Upper lobe of left lung (tissue), 6 donors: Measurements from ENCODE around the gene CEP170B. TPM values are rescaled to one million over a fixed set of nuclear protein-coding genes. Genes with fewer than 3 reads are reported as not detected.

Experiments used
- ATAC-seq, 2 donors: fragments of 200-7000 bp; cut with Tn5 transposase; one replicate each; pipeline ENCODE4 v1.9.1; 2022; ENCODE audit warnings: mild to moderate bottlenecking in 2 of 2, moderate library complexity in 2 of 2; ENCODE audit not compliant: low FRiP score in 2 of 2
- DNase-seq, 2 donors: peaks; one replicate each; pipeline ENCODE4 v3.0.0-alpha.2; 2019 to 2020
- H3K27ac ChIP-seq, 4 donors: fragments of 200-600 bp; sonication (generic); one replicate each; pipeline ENCODE4 v1.5.1; 2016 to 2019
- H3K27me3 ChIP-seq, 4 donors: fragments of 200-600 bp; sonication (generic); one replicate each; pipeline ENCODE4 v1.5.1; 2017 to 2019
- H3K36me3 ChIP-seq, 4 donors: fragments of 200-600 bp; sonication (generic); one replicate each; pipeline ENCODE4 v1.5.1; 2016 to 2019
- H3K4me1 ChIP-seq, 4 donors: fragments of 200-600 bp; sonication (generic); one replicate each; pipeline ENCODE4 v1.5.1; 2018 to 2019
- H3K4me3 ChIP-seq, 4 donors: fragments of 200-600 bp; sonication (generic); one replicate each; pipeline ENCODE4 v1.5.1; 2017 to 2019; ENCODE audit warnings: mild to moderate bottlenecking in 2 of 4, moderate library complexity in 1 of 4
- H3K9me3 ChIP-seq, 4 donors: fragments of 200-600 bp; sonication (generic); one replicate each; pipeline ENCODE4 v1.5.1; 2018 to 2019
- CTCF ChIP-seq, 6 experiments: fragments of 450-650 bp in 4 of 6; fragments of 200-600 bp in 2 of 6; sonication (generic) in 2 of 6; IDR thresholded peaks; one replicate each; pipeline ENCODE4 v1.5.1; 2016 to 2019; ENCODE audit warnings: antibody characterized with exemption in 6 of 6
- EP300 ChIP-seq, 4 donors: sonication (generic); formaldehyde crosslinking; IDR thresholded peaks; one replicate each; pipeline ENCODE4 v1.5.1; 2017; ENCODE audit warnings: antibody characterized with exemption in 4 of 4, control low read depth in 2 of 4
- POLR2A ChIP-seq, 4 donors: fragments of 450-650 bp; IDR thresholded peaks; one replicate each; pipeline ENCODE4 v1.5.1; 2016 to 2017; ENCODE audit warnings: antibody characterized with exemption in 4 of 4, mild to moderate bottlenecking in 2 of 4
- POLR2AphosphoS5 ChIP-seq, 2 donors: sonication (generic); formaldehyde crosslinking; IDR thresholded peaks; one replicate each; pipeline ENCODE4 v1.5.1; 2017; ENCODE audit warnings: antibody characterized with exemption in 2 of 2
- WGBS, 2 donors: methylation state at CpG; one replicate each; pipeline ENCODE4 v1.1.5; 2017 to 2018; 5-methylcytosine and 5-hydroxymethylcytosine counted together
- total RNA-seq, 6 donors: library from RNA; depleted of rRNA in 4 of 6; stranded (reverse); fragments of >200 nt in 4 of 6; gene quantifications; one replicate each; pipeline versions ENCODE4 v1.1.0 to v1.2.1, GENCODE V29; 2016 to 2021
- donor health status: DM: no; HTN: no; CAD: no; lungs with moderate emphysema.
- donor health status: DM: no; HTN: yes; CAD: no; lungs with severe emphysema.

The CEP170B gene
- total RNA-seq, 6 donors from 2014 or later, result 24.2 to 57.8 (median 35.6) TPM

GRCh38 chr14:104919993-104920315, 54.9 kb downstream of the CEP170B start:
- Histone ChIP-seq H3K27ac (no peak overlapping the region), H3K4me1 (no peaks in the 10 kb centered on the region), H3K4me3 (no peak overlapping the region), H3K36me3 (no peaks in the 10 kb centered on the region), H3K9me3 (peaks cover 0 to 4% (median 0%) of the 10 kb centered on the region in 4 donors), H3K27me3 (no peaks in the 10 kb centered on the region)
- no peak for ATAC-seq
- 59 to 77% methylated on average over 3 of the region's 3 CpGs for WGBS, 2 donors
- TF ChIP-seq CTCF (IDR thresholded peaks at IDR 0.05), result no peak
- TF ChIP-seq POLR2A (IDR thresholded peaks at IDR 0.05), result no peak
- TF ChIP-seq EP300 (IDR thresholded peaks at IDR 0.05), result no peak
- TF ChIP-seq POLR2AphosphoS5 (IDR thresholded peaks at IDR 0.05), result no peak
- DNase-seq, result no peak

DNA sequence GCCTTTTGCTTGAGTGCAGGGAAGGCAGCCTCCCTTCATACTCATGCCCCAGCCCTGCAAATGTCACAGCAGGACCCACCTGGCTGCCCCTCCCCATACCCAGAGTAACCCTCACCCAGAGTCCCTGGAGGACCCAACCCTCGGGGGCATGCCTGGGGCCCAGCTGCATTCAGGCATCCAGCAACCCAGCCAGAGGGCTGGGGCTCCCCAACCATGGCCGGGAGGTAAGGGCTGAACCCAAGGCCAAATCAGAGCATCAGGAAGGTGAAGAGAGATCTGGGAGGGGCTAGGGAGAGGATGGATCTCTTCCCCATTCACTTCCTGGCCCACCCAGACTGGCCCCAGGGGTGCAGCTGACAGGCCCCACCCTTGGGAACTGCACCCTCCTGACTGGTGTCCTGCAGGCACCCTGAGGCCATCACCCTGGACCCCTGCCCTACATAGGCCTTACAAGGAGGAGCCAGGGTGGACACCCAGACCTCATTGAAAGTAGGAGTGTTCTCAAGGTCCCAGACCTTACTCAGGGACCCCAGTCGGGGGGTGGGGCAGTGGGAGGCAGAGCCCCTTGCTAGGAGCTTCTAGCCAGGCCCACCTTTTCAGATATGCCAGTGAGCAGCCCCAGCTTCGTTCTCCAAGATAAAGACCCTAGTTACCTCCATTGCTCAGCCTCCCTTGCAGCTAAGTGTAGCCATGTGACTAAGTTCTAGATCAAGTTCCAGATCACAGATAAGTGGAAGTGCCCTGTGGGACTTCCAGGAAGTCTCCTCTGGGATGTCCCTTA, 58.8 kb downstream of the CEP170B start:
- no peak overlapping the region for H3K4me3 ChIP-seq
- H3K9me3 ChIP-seq, result peaks cover 0 to 4% (median 0%) of the 10 kb centered on the region in 4 donors
- peak in 1 of 2 donors; percentile 33 for DNase-seq
- no peaks in the 10 kb centered on the region for H3K27me3 ChIP-seq
- TF ChIP-seq POLR2A (IDR thresholded peaks at IDR 0.05) (no peak), CTCF (IDR thresholded peaks at IDR 0.05) (no peak), POLR2AphosphoS5 (IDR thresholded peaks at IDR 0.05) (no peak), EP300 (IDR thresholded peaks at IDR 0.05) (no peak)
- ATAC-seq, result peak in 1 of 2 donors; percentile 16
- H3K36me3 ChIP-seq, result no peaks in the 10 kb centered on the region
- H3K4me1 ChIP-seq, result peaks cover 0 to 5% (median 0%) of the 10 kb centered on the region in 4 donors
- H3K27ac ChIP-seq, result no peak overlapping the region
- WGBS, 2 donors, result 86 to 97% methylated on average over 3 to 4 of the region's 4 CpGs

- H3K9me3 ChIP-seq, result peaks cover 0 to 4% (median 0%) of the 10 kb centered on the region in 4 donors
- no peak within 1 kb of the TSS for H3K4me3 ChIP-seq
- H3K4me1 ChIP-seq, result peaks cover 0 to 5% (median 0%) of the 10 kb centered on the region in 4 donors
- ATAC-seq, result no peak
- DNase-seq, result peak in 1 of 2 donors; percentile 28
- H3K36me3 ChIP-seq, result no peaks in the 10 kb centered on the region
- TF ChIP-seq EP300 (IDR thresholded peaks at IDR 0.05), result no peak
- no peak for TF ChIP-seq POLR2AphosphoS5 (IDR thresholded peaks at IDR 0.05)
- no peak for TF ChIP-seq POLR2A (IDR thresholded peaks at IDR 0.05)
- no peak for TF ChIP-seq CTCF (IDR thresholded peaks at IDR 0.05)
- H3K27ac ChIP-seq, result no peak within 1 kb of the TSS
- WGBS, 2 donors, result 56 to 68% methylated on average over 4 to 14 of the region's 14 CpGs
- no peaks in the 10 kb centered on the region for H3K27me3 ChIP-seq
These were observed 59.5 kb downstream of the CEP170B start, which contains the start of gene PLD4 for GRCh38 chr14:104924421-104925213. Gene PLD4 (plus strand): TSS chr14:104924879. CDS start chr14:104927141, 2,262 bp downstream.

DNA sequence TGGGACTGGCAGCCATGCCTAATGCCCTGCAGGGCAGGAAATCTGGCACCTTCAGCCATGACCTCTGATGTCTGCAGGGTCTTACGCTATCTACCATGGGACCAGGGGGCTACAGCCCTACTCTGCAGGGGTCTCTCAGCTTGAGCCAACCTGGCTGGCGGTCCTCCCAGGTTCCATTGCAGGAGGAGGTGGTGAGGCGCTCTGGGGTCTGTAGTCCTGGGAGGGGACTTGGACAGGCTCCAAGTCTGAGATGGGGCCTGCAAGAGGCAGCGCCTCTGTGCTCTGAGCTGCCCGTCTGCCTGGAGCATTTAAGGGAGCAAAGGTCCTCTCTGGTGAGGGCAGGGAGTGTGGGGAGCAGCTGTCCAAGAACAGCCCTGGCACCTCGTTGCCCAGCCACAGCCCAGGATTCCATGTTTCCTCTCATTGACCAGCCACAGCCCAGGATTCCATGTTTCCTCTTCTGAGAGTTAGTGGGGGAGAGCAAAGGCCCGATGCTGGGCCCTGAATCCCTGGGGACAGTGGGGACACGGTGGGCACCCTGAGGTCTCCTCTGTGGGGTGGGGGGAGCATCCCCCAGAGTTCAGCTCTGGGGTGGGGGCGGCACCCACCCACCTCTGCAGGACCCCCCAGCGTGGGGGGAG, 60.3 kb downstream of the CEP170B start:
- DNase-seq (peak in 1 of 2 donors; percentile 18), ATAC-seq (no peak)
- peaks cover 0 to 4% (median 0%) of the 10 kb centered on the region in 4 donors for H3K9me3 ChIP-seq
- no peaks in the 10 kb centered on the region for H3K27me3 ChIP-seq
- no peak overlapping the region for H3K27ac ChIP-seq
- no peaks in the 10 kb centered on the region for H3K36me3 ChIP-seq
- TF ChIP-seq EP300 (IDR thresholded peaks at IDR 0.05), result no peak
- no peak for TF ChIP-seq POLR2A (IDR thresholded peaks at IDR 0.05)
- TF ChIP-seq POLR2AphosphoS5 (IDR thresholded peaks at IDR 0.05), result no peak
- TF ChIP-seq CTCF (IDR thresholded peaks at IDR 0.05), result no peak
- whole genome bisulfite sequencing, 2 donors, result 76% methylated on average over 9 of the region's 10 CpGs; no CpG with 5 or more reads in 1 of the 2 donors
- peaks cover 0 to 5% (median 0%) of the 10 kb centered on the region in 4 donors for H3K4me1 ChIP-seq
- no peak overlapping the region for H3K4me3 ChIP-seq
